IPS DF 19.7 (cell line): ENCODE results near the gene SSX2IP.
"Not testable (repeated sequence)": the region's sequence is repeated elsewhere in the genome, so short reads cannot be mapped to it uniquely, and the experiment has no call there.

Source experiments
- DNase-seq: peaks from one replicate; pipeline ENCODE4 v3.0.0-alpha.2; 2013; ENCODE audit warnings: low read depth, low spot score

The SSX2IP gene, protein sequence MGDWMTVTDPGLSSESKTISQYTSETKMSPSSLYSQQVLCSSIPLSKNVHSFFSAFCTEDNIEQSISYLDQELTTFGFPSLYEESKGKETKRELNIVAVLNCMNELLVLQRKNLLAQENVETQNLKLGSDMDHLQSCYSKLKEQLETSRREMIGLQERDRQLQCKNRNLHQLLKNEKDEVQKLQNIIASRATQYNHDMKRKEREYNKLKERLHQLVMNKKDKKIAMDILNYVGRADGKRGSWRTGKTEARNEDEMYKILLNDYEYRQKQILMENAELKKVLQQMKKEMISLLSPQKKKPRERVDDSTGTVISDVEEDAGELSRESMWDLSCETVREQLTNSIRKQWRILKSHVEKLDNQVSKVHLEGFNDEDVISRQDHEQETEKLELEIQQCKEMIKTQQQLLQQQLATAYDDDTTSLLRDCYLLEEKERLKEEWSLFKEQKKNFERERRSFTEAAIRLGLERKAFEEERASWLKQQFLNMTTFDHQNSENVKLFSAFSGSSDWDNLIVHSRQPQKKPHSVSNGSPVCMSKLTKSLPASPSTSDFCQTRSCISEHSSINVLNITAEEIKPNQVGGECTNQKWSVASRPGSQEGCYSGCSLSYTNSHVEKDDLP

DNA sequence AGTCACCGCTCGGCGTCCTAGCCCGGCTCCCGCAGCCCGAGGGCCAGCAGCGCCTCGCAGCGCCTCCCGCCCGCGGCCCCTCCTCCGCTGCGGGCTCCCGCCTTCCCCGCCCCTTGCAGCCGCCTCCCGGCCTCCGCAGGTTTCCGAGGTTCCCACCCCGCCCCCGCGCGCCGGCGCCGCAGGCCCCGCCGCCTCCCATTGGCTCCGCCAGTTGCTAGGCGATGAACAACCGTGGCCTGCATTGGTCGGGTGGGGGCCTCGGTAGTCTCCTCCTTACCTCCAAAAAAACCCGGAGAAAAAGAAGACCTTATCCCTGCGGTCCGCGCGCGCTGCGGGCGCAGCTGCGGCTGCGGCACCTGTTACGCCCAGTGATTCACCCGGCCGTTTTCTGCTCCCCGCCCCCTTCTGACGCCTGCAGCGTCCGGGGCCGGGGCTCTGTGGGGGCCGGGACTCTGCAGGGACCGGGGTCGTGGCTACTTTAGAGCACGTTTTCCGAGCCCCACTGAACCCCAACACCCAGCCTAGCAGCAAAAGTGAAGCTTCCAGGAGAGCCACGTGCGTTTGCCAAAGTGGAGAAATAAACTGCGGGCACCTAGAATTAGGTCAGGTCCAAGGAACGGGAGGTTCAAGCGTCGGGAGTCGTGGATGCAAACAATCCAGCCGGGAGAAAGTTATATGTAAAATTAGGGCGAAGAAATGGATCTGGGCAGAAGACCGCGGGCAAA, at the start of gene SSX2IP:
SSX2IP (minus strand) TSS at position 65 of the 725 bp plus-strand sequence. CDS start 19,242 bp downstream, outside the sequence.
- DNase-seq: peak; percentile 84

GRCh38 chr1:84738237-84738636, 48.0 kb upstream of the SSX2IP start:
- no peak for DNase-seq

- DNase-seq: no peak
These were observed 47.3 kb upstream of the SSX2IP start for GRCh38 chr1:84737590-84737989.

DNA sequence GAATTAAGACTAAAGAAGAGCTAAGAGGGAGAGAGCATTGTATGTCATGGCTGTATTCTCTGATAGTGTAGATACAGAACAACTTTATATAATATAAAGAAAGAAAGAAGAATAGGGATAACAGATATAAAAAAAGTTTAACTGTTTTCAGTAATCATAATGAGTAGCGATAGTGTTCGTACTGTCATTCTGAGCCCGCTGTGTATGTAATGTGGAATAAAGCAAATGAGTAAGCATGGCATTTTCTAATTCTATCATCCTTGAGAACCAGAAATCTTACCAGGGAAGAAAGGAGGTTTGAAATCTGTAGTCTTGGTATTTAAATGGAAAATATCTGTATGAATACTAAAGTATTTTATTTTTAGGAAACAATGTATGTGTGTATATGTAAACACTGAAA, 46.7 kb upstream of the SSX2IP start:
- no peak for DNase-seq

DNA sequence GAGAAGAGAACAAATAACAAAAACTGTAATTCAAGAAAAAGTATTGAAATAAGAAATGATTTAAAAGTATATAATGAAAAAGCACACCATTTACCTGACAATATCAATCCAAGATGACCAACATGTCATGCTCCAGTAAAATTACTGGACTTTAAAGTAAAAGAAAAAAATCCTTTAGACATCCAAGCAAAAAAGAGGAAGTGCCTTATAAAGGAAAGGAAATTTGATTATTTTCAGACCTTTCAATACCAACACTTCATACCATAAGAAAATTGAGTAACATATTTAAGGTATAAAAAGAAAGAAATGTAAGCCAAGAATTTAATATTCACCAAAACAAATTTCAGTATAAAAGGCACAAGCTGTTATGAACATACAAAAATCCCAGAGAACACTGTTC, 46.2 kb upstream of the SSX2IP start:
- no peak for DNase-seq

DNA sequence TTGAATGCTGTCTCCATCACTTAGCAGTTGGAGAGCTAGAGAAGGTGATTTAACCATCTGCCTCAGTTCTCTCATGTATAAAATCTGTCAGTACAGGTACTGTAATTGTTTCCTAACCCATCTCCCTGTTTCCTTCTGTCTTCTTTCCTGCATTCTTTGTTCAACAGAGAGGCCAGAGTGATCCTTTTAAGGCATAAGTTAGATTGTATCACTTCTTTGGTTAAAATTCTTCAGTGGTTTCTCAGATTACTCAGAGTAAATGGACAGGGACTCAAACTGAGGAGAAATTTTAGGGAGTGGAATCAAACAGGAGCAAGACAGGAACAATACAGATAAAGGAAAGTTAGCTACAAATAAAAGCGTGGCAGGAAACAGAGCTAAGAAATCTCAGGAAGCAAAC, 45.2 kb upstream of the SSX2IP start:
- no peak for DNase-seq

GRCh38 chr1:84732520-84732919, 42.3 kb upstream of the SSX2IP start:
- DNase-seq: no peak

DNA sequence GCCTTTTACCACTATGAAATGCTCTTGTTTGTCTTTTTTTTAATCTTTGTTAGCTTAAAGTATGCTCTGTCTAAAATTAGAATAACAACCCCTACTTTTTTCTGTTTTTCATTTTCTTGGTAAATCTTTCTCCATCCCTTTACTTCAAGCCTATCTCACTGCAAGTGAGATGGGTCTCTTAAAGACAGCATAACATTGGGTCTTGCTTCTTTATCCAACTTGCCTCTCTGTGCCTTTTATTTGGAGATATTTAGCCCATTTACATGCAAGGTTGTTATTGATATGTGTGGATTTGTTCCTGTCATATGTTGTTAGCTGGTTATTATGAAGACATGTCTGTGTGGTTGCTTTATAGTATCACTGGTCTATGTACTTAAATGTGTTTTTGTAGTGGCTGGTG, 41.3 kb upstream of the SSX2IP start:
- DNase-seq: no peak

GRCh38 chr1:84727711-84728110, 37.5 kb upstream of the SSX2IP start:
- DNase-seq: not testable (repeated sequence)

- DNase-seq: no peak
These were observed 36.6 kb upstream of the SSX2IP start for GRCh38 chr1:84726593-84727499.

DNA sequence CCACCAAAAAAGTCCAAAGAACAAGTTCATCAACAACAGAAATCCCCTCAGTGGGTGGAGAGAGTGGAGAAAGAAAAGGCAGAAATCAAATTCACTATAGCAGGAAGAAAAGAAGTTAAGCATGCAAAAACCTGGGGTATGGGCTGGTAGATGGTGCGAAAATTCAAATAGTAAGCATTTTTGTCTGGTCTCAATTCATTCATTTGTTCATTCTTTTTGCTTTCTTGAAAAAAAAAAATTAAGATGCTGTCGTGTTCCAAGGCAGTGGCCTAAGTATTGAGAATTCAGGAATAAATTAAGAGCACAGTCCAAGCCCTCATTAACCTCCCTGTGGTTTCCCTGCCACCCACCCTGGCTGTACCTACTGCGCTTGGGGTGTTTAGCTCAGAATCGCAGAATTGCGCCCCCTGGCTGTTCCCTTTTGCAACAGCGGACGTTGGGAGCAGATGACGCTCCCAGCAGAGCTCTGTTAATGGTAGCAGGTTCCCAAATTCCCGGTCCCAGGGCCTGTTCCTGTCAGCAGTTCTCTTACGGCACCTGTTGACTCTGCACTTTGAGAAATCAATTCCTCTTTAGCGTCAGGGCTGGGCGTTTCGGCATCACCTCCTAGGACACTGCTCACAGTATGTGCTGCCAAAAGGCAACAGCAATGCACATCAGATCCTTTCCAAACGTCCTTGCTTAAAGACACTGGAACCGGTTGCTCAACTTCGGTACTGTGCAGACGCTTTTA, 34.0 kb upstream of the SSX2IP start:
- peak; percentile 52 for DNase-seq

- no peak for DNase-seq
These were observed 32.5 kb upstream of the SSX2IP start for GRCh38 chr1:84722794-84723193.

- DNase-seq: not testable (repeated sequence)
These were observed 31.6 kb upstream of the SSX2IP start for GRCh38 chr1:84721872-84722271.

- DNase-seq: no peak
These were observed 30.9 kb upstream of the SSX2IP start for GRCh38 chr1:84721152-84721551.

DNA sequence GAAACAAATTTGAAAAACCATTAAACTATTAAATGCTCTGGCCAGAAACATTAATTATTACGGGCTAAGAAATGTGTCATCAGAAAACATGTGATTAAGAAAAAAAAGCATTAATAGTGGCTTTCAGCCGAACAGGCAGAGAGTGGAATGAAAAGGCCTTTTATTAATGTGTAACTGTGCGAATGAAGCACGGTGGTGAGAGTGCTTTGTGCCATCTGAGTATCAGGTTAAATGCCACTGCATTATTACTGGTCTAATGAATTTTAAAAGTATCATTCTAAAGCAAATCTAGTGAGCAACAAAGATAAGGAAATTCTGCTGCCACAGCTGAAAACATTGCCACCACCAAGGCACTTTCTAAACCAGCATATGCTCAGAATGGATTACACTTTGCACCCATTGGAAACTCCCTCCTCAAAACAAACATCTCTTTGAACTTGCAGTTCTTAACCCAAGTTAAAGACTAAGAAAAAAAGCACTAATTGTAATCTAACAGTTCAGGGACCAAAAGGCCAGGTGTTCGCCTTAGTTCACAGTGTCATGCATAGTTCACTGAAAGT, 30.0 kb upstream of the SSX2IP start:
- DNase-seq: no peak

GRCh38 chr1:84719543-84720217, 29.4 kb upstream of the SSX2IP start:
- no peak for DNase-seq

- DNase-seq: no peak
These were observed 25.2 kb upstream of the SSX2IP start for GRCh38 chr1:84715342-84716019.

- DNase-seq: no peak
These were observed 22.1 kb upstream of the SSX2IP start for GRCh38 chr1:84712276-84712874.

DNA sequence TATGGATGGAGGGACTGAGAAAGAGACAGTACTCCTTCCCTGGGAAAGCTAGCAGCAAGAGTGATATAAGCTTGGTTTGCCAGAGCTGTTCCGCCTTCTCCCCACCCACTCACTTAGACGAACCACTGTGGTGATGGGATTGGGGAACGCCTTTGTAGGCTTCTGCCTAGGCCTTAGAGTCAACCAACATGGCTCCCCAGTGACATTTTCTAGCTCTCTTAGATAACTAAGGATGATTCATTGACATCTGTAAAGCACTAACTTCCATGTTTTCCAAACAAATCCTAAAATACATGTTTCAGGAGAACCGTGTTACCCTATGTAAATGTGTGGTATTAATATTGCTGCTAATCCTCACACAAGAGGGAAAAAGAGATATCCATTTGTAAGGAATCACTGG, 21.6 kb upstream of the SSX2IP start:
- DNase-seq: no peak
